Measurements from ENCODE around the gene SENP3. TPM values are rescaled to one million over a fixed set of nuclear protein-coding genes. Genes with fewer than 3 reads are reported as not detected.

The SENP3 gene
- total and polyA plus RNA-seq, 2 of the 4 experiments (the other 2 are of a cell fraction) = 82.4 to 120 TPM

GRCh38 chr17:7559320-7560171 is 2.2 kb upstream of the SENP3 start (continued):
- TF ChIP-seq MXI1 (IDR thresholded peaks at IDR 0.05; ENCODE audit: borderline replicate concordance, low read depth, low read length) (no peak), CHD1 (IDR thresholded peaks at IDR 0.05; ENCODE audit: low read depth, low read length) (no peak)

Data from IMR-90 (cell line).